Measurements from ENCODE around the gene TXLNG.
A peak's percentile ranks its signal among the peaks of the same experiment; 100 is the strongest.

Gene TXLNG

DNA sequence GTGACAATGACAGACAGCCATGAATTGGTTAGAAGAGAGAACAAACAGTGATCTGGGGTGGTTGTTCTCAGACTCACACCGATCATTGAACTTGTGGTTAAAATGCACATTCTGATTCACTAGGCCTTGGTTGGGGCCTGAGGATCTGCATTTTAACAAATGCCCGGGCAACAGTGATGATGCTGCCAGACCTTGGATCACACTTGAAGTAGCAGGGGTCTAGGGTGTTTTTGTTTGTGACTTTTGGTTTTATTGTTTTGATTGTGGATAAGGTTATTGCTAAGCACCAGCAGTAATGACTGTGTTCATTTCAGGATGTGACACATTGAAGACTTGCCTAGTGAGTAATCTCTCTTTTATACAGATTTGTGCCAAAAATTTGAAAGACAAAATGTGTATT is 36.5 kb downstream of the TXLNG start:
- DNase-seq (ENCODE audit: low read depth): no peak
- TF ChIP-seq, protein P1, sequence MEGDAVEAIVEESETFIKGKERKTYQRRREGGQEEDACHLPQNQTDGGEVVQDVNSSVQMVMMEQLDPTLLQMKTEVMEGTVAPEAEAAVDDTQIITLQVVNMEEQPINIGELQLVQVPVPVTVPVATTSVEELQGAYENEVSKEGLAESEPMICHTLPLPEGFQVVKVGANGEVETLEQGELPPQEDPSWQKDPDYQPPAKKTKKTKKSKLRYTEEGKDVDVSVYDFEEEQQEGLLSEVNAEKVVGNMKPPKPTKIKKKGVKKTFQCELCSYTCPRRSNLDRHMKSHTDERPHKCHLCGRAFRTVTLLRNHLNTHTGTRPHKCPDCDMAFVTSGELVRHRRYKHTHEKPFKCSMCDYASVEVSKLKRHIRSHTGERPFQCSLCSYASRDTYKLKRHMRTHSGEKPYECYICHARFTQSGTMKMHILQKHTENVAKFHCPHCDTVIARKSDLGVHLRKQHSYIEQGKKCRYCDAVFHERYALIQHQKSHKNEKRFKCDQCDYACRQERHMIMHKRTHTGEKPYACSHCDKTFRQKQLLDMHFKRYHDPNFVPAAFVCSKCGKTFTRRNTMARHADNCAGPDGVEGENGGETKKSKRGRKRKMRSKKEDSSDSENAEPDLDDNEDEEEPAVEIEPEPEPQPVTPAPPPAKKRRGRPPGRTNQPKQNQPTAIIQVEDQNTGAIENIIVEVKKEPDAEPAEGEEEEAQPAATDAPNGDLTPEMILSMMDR (IDR thresholded peaks at IDR 0.05; ENCODE audit: control insufficient read depth, insufficient read depth, low read depth, low read length, missing control alignments): no peak
- no peak overlapping the region for H3K4me3 ChIP-seq (ENCODE audit: control insufficient read depth, low read depth, low read length)

- TF ChIP-seq, protein P1 (IDR thresholded peaks at IDR 0.05; ENCODE audit: control insufficient read depth, insufficient read depth, low read depth, low read length, missing control alignments): no peak
- no peak overlapping the region for H3K4me3 ChIP-seq (ENCODE audit: control insufficient read depth, low read depth, low read length)
- no peak for DNase-seq (ENCODE audit: low read depth)
These were observed 39.2 kb downstream of the TXLNG start for GRCh38 chrX:16825264-16826035.

DNA sequence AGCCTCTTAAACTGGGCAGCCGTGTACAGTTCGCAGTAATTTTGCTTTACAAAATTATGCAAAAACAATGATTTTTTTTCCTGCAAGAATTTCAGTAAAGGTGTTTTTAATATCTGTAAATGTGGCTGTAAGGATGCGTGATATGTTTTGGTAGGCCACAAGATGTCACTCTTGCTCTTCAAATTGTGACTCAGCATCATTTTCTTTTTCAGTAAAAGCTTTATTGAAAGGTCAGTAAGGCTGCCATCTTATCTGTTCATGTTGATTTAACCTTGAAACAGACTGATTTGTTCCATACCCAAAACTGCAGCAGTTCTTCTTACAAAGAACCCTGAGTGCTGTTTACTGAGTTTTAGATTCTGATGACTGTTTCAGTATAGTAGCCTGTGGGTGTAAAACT is 39.9 kb downstream of the TXLNG start:
- H3K4me3 ChIP-seq (ENCODE audit: control insufficient read depth, low read depth, low read length): no peak overlapping the region
- DNase-seq (ENCODE audit: low read depth): no peak
- TF ChIP-seq, protein P1 (IDR thresholded peaks at IDR 0.05; ENCODE audit: control insufficient read depth, insufficient read depth, low read depth, low read length, missing control alignments): peak; percentile 50

- no peak overlapping the region for H3K4me3 ChIP-seq (ENCODE audit: control insufficient read depth, low read depth, low read length)
- no peak for DNase-seq (ENCODE audit: low read depth)
- TF ChIP-seq, protein P1 (IDR thresholded peaks at IDR 0.05; ENCODE audit: control insufficient read depth, insufficient read depth, low read depth, low read length, missing control alignments): no peak
These were observed 41.0 kb downstream of the TXLNG start for GRCh38 chrX:16827225-16827624.

DNA sequence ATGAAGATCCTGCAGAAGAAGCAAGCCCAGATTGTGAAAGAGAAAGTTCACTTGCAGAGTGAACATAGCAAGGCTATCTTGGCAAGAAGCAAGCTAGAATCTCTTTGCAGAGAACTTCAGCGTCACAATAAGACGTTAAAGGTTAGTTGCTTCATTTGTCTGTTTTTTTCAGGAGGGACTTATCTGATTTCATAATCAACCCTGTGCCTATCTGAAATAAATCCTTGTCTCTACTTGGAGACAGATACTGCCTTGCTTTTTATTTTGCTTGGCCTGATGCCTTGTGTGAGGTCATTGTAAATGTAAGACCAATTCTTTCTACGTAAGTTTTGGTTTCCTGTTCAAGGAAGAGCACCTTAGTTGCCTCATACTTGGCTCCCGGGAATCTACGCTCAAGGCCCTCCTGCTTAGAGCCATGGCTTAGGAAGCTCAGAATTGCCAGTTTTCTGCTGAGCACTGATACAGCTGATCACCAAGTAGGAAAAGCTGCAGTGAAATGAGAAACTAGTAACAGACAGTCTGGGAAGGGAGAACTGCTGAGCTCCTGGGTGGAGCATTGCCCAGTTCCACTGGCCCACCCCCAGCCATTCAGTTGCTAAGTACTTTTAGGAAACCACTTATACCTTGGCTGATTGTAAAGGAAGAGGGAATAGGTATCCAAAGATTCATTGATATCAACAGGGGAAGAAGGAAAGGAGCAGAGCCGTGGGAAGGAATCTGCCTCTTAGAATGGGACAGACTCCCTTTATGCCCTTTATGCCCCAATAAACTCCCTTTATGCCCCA is 42.0 kb downstream of the TXLNG start:
- H3K4me3 ChIP-seq (ENCODE audit: control insufficient read depth, low read depth, low read length): no peak overlapping the region
- DNase-seq (ENCODE audit: low read depth): no peak
- TF ChIP-seq, protein P1 (IDR thresholded peaks at IDR 0.05; ENCODE audit: control insufficient read depth, insufficient read depth, low read depth, low read length, missing control alignments): no peak

- no peak for DNase-seq (ENCODE audit: low read depth)
- TF ChIP-seq, protein P1 (IDR thresholded peaks at IDR 0.05; ENCODE audit: control insufficient read depth, insufficient read depth, low read depth, low read length, missing control alignments): peak; percentile 3
- no peak overlapping the region for H3K4me3 ChIP-seq (ENCODE audit: control insufficient read depth, low read depth, low read length)
These were observed 46.0 kb downstream of the TXLNG start for GRCh38 chrX:16832301-16832700.

All from AG09309 (cell line).